HG03196 (cell line): ENCODE measurements around the gene SLC25A39.

ENCODE experiments used
- ATAC-seq: cut with Tn5 transposase; IDR thresholded peaks from one replicate; pipeline ENCODE4 v1.9.1; 2021; ENCODE audit not compliant: unreplicated experiment

The SLC25A39 gene

DNA sequence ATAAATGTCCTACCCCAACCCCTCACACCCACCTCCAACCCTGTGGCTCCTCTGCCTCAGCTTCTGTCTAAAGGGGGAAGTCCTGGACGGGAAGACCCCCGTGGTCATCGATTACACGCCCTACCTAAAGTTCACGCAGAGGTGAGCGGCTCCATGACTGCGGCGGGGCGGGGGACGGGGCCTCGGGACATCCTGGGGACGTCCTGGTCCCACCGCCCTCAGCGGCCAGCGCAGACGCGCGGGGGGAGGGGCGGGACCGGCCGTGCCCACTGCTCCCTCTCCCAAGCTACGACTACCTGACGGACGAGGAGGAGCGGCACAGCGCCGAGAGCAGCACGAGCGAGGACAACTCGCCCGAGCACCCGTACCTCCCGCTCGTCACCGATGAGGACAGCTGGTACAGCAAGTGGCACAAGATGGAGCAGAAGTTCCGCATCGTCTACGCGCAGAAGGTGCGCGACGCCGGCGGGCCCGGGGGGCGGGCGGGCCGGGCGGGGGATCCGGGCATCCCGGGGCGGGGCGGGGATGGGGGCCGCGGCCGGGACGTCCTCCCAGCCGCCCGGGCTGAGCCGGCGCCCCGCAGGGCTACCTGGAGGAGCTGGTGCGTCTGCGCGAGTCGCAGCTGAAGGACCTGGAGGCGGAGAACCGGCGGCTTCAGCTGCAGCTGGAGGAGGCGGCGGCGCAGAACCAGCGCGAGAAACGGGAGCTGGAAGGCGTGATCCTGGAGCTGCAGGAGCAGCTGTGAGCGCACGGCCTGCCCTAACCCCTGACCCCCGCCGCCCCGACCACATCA is 9.6 kb downstream of the SLC25A39 start:
- no peak for ATAC-seq

DNA sequence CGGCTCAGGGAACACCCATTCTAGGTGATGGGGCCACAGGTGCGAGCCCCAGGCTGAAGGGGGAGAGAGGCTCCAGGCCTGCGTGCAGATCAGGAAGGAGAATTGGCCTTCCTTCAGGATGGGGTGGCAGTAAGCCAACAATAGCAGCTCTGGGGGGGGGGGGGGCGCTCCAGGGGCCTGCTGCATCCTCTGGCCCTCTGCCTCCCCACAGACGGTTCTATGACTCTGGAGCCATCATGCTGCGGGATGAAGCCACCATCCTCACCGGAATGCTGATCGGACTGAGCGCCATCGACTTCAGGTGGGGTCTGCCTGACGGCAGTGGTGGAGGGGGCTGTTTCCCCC is 10.1 kb downstream of the SLC25A39 start:
- ATAC-seq = no peak

DNA sequence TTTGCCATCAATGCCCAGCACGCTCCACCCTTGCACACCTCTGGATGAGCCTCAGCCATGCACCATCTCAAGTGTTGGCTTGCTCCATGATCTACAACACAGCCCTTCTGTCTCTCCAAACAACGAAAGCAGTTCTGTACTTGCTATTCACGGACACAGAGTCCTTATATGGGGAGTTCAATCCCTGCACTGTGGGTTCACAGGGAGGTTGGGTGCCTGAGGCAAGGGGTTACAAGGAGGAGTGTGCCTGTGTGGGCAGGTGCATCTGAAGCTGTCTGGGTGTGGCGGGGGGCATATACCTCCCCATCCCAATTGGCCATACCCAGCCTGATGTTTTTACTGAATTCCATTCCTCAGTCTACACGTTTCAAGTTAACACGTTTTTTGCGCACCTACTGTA is 10.6 kb downstream of the SLC25A39 start:
- ATAC-seq = no peak

DNA sequence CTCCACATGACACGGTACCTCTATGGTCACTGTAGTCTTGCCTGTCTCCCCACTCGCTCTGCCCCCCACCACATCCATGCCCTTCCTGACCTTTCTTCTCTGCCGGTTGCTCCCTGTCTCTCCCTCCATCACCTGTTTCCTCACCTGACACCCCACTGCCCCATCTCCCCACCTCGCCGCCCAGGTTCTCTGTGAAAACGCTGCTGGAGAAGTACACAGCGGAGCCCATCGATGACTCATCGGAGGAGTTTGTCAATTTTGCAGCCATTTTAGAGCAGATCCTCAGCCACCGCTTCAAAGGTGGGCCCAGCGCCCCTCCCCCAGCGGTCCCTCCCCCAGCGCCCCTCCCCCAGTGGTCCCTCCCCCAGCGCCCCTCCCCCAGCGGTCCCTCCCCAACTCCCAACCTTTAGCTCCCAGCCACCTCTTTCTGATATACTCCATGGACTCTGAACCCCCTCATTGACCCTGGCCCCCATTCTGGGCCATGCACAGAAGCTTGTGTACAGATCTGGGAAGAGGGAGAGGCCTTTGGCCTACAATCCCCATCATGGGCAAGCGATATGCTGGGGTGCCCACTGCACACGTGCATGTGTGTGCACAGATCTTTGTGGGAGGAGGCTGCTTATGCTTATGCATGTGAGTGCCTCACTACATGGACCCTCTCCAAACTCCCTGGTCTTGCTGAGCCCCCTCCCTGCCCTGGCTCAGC is 12.1 kb downstream of the SLC25A39 start:
- no peak for ATAC-seq

DNA sequence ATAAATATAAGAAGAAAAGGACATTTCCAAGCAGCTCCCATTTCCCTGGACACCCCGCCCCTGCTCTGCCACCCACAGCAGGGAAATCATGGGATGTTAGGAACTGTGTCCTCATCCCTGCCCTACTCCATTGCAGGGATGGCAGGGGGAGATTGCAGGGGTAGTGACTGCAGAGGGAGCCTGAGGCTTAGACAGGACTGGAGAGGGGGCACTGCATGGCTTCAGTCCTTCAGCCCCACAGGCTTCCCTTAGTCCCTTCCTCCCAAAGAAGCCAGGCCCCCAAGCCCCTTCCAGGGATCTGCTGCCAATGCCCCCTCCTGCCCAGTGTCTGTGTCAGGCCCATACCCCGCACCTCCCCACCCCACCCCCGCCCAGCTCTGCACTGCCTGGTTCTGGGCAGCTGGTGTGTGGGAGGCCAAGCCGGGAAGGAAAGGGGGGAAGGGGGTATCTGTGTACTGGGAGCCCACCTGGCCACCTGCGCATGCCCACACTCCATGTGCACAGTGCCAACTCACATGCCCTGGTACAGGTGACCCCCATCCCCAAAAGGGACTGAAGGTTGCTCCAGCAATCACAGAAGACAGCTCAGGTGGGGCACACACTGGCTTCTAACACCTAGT is 13.0 kb downstream of the SLC25A39 start:
- ATAC-seq = no peak

DNA sequence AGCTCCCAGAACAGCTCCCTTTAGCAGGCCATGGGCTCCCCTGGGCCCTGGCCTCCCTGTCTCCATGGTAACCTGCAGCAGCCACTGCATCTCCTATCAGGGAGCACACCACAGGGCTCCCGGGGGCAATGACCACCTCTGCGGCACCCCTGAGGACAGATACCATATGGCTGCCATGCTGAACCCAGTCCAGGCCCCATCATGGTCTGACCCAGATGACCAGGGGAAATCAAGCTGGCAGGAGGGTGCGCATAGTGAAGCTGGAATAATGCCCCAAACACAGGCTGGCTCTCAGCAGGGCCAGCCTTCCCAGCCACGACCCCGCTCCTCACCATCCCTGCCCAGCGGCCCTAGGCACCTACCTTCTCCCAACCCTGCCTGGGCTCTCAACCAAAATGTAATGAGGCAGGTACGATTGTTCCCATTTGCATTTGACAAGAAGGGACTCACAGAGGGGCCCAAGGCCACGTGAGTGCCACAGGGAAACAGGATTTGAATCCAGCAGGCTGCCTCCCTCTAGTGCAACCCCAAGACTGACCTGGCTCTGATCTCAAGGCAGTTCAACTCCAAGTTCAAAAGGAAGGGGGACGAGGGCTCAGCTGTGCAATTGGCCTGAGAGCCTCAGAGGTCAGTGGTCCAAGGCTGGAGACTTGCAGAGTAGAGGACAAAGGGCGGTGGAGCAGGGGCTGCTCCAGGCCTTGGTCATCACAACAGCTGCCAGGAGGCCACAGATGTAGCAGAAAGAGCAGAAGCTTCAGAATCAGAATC is 13.8 kb downstream of the SLC25A39 start:
- ATAC-seq = no peak

DNA sequence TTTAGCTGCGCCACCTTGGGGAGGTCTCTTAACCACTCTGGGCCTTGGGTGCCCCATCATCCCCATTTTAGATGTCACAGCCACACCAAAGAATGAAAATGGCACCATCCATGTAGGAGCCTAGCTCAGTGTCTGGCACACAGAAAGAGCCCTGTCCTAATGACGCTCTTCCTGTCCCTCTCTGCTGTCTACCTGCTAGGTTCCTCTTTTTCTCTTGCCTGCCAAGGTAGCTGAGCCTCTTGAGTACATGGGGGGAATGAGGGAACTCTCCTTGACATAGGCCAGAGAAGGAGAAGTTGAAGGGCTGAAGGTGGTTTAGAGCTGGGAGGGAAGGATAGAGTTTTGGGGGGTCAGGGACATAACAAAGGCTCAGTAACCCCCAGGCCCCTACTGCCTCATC is 14.4 kb downstream of the SLC25A39 start:
- no peak for ATAC-seq

DNA sequence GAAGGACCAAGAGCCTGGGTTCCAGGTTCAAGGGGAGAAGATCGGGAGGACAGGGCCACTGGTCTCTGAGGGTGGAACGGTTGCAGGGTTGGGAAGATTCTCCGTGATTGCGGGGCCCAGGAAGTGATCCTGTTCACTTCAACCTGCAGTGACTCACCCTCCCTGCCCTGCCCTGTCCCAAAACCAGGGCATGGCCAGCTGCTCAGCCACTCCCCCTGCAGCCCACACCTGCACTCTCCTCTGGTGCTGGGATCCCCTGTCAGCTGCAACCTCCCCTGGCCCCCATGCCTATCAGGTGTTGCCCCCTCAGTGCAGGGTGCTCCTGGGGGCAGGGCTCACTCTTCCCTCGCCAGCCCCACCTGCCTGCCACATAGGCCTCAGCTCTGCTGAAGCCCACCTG is 15.2 kb downstream of the SLC25A39 start:
- ATAC-seq = no peak

DNA sequence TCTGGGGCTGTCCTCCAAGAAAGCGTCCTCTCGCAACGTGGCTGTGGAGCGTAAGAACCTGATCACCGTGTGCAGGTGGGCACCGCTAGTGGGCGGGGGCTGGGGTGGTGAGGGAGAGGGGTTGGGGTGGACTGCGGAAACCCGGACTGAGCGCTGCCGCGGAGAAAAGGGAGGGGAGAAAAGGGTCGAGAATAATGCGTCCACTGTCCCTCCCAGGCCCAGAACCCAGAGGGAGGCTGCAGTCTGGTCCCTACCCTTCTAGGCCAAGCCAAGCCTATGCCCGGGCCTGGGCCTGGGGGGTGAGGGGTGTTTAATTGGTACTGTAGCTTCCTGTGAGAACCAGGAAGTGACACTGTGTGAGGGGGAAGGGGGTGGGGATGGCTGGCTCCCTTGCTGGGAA is 15.8 kb downstream of the SLC25A39 start:
- no peak for ATAC-seq

DNA sequence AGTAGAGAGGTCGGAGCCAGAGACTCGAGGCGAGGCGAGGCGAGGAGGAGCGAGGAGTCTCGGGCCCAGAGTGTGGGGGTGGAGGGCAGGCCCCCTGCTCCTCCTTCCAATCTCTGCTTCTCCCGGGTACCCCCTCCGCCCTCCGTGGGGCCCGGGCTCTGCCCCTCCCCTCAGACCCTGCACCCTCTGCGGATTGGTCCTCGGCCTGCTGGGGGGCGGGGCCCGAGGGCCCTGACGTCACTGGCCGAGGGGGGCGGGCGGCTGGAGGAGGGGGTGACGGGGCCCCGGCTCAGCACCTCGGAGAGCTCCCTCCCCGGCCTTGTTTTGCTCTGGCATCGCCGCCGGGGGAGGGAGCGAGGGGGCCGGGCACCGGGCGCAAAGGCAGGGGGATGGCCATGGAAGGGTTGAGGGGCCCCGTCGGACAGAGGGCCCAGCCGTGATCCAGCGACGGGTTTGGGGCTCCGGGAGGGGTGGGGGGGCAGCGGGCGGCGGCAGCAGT is 16.3 kb downstream of the SLC25A39 start, which contains the start of gene RUNDC3A:
Gene RUNDC3A, plus strand, starts transcription at position 282 of the 499 bp plus-strand sequence. CDS start 232 bp downstream, outside the sequence.
- no peak for ATAC-seq

DNA sequence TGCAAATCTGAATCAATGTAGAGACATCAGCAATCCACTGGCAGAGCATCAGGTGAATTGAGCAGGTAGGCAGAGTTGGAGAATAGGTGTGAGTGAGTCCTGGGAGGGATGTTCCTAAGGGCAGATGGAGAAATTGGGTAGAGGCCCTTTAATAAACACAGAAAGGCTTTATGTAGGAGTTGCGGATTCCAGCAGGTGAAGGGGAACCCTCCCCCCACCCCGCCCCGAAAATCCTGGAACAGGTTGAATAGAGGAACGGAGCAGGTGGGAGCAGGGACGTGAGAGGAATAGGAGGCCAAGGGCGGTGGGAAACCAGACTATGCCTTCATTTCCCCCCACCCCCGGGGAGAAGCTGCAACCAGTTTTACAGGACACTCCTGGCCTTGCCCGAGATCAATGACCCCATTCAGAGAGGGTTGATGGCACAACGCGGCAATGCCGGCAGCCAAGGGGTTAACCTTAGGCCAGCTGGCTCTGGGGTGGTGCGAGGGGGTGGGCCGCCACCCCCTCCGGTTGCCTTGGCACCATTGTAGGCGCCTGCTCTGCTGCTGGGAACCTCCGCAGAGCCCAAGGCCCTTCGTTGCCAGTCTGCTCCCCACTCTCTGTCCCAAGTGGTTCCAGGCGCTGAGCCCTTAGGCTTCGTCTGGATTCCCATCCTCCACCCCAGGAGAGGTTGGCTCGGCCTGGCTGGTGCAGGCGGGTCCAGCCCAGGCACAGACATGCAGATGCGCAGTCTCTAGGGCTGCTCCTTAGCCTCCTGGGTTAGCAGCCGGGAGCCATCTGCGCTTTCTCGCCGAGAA is 17.0 kb downstream of the SLC25A39 start:
- ATAC-seq = no peak

DNA sequence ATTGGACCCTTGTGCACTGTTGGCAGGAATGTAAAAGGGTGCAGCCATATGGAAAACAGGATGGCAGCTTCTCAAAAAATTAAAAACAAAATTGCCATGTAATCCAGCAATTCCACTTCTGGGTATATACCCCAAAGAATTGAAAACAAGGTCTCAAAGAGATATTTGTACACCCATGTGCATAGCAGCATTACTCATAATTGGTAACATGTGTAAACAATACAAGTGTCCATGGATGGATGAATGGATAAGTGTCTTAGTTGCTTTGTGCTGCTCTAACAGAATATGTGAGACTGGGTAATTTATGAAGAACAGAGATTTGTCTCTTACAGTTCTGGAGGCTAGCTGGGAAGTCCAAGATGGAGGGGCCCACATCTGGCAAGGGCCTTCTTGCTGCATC is 20.0 kb downstream of the SLC25A39 start:
- ATAC-seq = no peak

DNA sequence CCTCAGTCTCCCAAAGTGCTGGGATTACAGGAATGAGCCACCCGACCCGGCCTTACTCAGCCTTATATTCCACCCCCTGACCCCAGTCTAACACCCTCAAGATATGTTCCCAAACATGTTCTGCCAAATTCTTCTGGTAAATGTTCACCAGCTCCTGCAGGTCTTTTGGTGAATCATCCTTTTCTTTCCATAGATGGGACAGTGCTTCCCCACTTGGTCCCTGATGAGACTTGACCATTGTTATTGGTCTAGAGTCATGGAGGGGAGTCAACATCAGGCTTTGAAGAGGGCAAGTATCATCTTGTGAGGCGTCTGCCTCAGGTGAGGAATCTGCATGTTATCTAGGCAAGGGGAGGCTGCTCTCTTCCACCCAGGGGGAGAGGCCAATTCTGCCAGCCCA is 26.6 kb downstream of the SLC25A39 start:
- ATAC-seq = no peak

DNA sequence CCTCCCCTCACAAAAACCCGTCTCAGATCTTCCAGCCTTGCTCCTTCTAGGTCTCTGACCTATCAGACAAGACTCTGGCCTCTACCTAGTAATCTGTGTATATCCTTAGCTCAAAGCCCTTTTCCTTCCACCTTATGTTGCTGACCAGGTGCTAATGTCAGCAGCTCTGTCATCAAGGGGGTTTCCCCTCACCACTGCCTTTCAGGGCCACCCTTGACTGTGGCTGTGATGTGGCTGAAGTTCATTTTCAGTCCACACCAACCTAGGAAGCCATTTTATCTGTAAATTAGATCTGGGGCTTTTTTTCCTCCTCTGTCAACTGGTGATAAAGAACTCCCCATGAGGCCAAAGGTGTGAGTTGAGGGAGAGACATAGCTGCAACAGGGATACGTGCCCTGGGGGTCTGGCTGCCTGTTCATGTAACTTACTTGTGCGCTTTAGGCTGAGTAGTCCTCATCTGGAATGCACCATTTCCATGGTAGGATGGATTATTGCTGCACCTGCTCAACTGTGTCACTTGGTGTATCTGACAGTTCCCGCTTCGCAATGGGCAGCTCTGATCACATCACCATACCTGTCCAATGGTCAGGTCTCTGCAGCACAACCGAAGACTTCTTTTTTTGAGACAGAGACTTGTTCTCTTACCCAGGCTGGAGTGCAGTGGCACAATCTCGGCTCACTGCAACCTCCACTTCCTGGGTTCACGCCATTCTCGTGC is 31.0 kb downstream of the SLC25A39 start:
- ATAC-seq = no peak

DNA sequence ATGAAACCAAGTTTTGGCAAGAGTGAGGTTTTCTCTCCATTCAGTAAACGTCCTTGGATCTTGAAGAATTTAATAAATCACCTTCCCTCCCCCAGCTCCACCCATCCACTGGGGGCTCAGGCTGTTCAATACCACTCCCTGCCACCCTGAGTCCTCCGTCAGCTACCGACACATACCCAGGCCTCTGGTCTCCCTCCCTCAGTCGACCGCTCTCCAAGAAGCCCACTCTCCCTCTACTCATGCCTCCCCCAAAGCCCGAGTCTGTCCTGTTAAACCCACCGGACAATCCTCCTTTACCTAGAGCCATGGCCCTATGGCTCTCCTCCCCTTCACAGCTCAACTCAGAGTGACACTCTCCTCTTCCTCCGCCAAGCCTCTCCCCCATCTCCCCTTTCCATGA is 37.0 kb downstream of the SLC25A39 start:
- ATAC-seq = no peak

DNA sequence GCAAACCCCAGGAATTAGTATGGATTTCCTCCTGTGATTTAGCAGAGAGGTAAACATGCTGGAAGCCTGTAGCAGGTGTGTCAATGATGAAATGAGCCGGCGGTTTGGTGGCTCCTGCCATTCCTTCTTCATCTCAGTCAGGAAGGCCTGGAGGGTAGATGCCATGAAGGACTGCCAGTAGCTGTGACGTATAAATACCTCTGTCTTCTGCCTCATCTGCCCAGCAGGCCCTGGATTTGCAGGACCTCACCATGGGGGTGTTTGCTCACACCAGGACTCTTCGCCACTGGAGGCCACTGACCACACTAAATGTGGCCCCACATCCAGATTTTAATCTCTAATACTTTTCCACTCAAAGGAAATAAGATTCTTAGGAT is 40.6 kb downstream of the SLC25A39 start:
- ATAC-seq = no peak

DNA sequence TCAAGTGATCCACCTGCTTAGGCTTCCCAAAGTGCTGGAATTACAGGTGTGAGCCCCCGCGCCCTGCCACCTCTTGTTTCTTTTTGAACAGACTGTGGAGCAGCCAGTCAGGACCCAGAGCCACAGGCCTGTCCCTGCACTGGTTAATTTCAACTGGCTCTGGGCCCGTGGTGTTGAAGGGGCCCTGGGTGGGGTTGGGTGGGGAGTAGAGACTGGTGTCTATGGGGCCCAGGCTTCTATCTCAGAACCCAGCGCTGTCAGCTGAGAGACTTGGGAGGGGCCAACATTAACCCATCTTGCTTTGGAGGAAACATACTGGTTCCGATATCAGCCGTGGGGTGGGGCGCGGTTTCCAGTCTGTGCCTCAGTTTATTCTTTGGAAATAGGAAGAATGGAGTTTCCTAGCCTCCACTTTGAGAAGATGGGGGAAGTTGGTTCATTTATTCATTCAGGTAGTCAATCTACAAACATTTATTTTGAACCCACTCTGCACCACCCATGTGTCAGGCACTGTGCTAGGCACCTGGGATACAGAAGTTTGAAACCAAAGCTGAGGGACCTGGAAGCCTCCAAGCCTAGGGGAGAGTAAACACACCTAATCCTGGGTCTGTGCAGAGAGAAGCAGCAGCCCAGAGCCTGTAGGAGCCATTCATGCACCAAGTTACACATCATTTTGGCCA is 41.1 kb downstream of the SLC25A39 start:
- ATAC-seq = no peak

DNA sequence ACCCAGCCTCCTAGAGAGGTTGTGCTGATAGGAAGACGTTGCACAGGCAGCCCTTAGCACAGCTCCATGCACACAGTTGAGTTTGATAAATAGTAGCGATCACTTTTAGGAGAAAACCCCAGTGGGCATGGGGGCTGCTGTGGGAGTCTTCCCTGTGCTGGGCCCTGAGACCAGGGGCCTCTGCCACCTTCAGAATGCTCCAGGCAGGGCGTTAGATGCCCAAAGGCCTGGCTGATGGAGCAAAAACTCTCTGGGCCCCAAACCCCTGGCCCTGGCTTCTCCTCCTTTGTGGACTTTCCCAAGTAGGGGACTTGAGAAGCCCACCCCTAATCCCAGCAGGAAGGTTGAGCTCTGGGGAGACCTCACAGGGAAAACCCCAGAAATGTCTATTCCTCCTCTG is 42.4 kb downstream of the SLC25A39 start:
- no peak for ATAC-seq

DNA sequence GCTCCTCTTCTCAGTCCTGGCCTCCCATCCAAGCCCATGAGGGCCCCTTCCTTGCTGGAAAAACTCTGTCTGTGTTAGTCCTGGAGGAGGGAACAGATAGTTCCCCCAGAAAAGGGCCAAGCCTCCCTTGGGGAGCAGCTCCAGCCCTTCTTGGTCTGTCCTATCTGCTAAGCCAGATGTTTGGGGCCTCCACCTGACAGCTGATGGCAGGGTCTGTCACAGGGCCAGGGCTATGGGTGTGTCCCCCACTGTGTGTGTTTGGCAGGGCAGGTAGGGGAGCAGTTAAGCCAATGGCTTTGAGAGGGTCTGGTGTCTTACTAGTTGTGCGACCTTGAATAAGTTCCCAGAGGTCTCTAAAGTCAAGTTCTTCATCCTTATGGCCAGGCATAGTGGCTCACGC is 43.1 kb downstream of the SLC25A39 start:
- no peak for ATAC-seq
